ENCODE data around the gene CMTM8.
A peak's percentile ranks its signal among the peaks of the same experiment; 100 is the strongest.
"Not testable (repeated sequence)": the region's sequence is repeated elsewhere in the genome, so short reads cannot be mapped to it uniquely, and the experiment has no call there.

Gene CMTM8

GRCh38 chr3:32389577-32389976, 151.1 kb downstream of the CMTM8 start:
- not testable (repeated sequence) for DNase-seq

- DNase-seq = peak; percentile 79
These were observed 153.4 kb downstream of the CMTM8 start, which contains the start of gene CMTM7 for GRCh38 chr3:32391643-32392535. CMTM7 (plus strand) TSS chr3:32391853; CDS start chr3:32391907, 54 bp downstream.

- DNase-seq = peak; percentile 54
These were observed 154.2 kb downstream of the CMTM8 start for GRCh38 chr3:32392536-32393302.

- no peak for DNase-seq
These were observed 157.0 kb downstream of the CMTM8 start for GRCh38 chr3:32395496-32395895.

GRCh38 chr3:32397941-32398340, 159.5 kb downstream of the CMTM8 start:
- no peak for DNase-seq

GRCh38 chr3:32398531-32398930, 160.1 kb downstream of the CMTM8 start:
- no peak for DNase-seq

- DNase-seq = peak; percentile 44
These were observed 160.6 kb downstream of the CMTM8 start for GRCh38 chr3:32399030-32399620.

- no peak for DNase-seq
These were observed 162.6 kb downstream of the CMTM8 start for GRCh38 chr3:32401126-32401525.

GRCh38 chr3:32401556-32402081, 163.1 kb downstream of the CMTM8 start:
- peak; percentile 69 for DNase-seq

- DNase-seq = no peak
These were observed 165.2 kb downstream of the CMTM8 start for GRCh38 chr3:32403663-32404062.

GRCh38 chr3:32404714-32405113, 166.2 kb downstream of the CMTM8 start:
- no peak for DNase-seq

GRCh38 chr3:32405155-32405554, 166.7 kb downstream of the CMTM8 start:
- DNase-seq = no peak

- DNase-seq = no peak
These were observed 167.3 kb downstream of the CMTM8 start for GRCh38 chr3:32405711-32406323.

- DNase-seq = no peak
These were observed 168.3 kb downstream of the CMTM8 start for GRCh38 chr3:32406486-32407408.

GRCh38 chr3:32410367-32411246, 172.1 kb downstream of the CMTM8 start:
- no peak for DNase-seq

GRCh38 chr3:32411442-32411841, 173.0 kb downstream of the CMTM8 start:
- no peak for DNase-seq

- DNase-seq = no peak
These were observed 174.4 kb downstream of the CMTM8 start for GRCh38 chr3:32412887-32413286.

GRCh38 chr3:32413845-32414521, 175.5 kb downstream of the CMTM8 start:
- no peak for DNase-seq

- DNase-seq = peak; percentile 47
These were observed 176.2 kb downstream of the CMTM8 start for GRCh38 chr3:32414522-32415202.
